K562 (cell line): Measurements from ENCODE around the gene GMDS. TPM values are rescaled to one million over a fixed set of nuclear protein-coding genes. Genes with fewer than 3 reads are reported as not detected.

ENCODE experiments used
- ATAC-seq: fragments of 200-7000 bp; cut with Tn5 transposase; 3 replicates; pipeline ENCODE4 v1.9.1; 2020; ENCODE audit warnings: moderate library complexity
- BruUV-seq: library from RNA; stranded (reverse); fragments of 400-500 nt; replicated peaks from 2 replicates; lab custom pipeline; 2021; lab: Mats Ljungman, UMichigan
- CTCF ChIA-PET: fragments of 300-600 bp; formaldehyde crosslinking; extraction: SDS; loops from one replicate; lab custom pipeline; 2021; ENCODE audit warnings: low intra/inter-chr PET ratio; lab: Yijun Ruan, JAX
- POLR2A ChIA-PET: fragments of 300-600, 350-650 bp; sonication (Branson Sonifier 250); formaldehyde crosslinking; extraction: SDS; loops from one replicate; lab custom pipeline; 2021; ENCODE audit warnings: antibody characterized with exemption, inconsistent platforms; lab: Yijun Ruan, JAX
- DNase-seq, 4 experiments: peaks; one replicate each; pipeline versions ENCODE4 v3.0.0 to v3.0.0-alpha.2; 2011 to 2018; ENCODE audit warnings: low spot score in 3 of 4, mixed read lengths in 3 of 4; ENCODE audit errors: extremely low read depth in 1 of 4
- FAIRE-seq: peaks from 2 replicates; lab custom pipeline; 2011; peaks lifted over from hg19 to GRCh38; lab: Jason Lieb, UNC
- H2AFZ ChIP-seq: 2 replicates; pipeline ENCODE4 v1.6.0; 2011; ENCODE audit warnings: low read depth, low read length, control low read depth, inconsistent platforms
- H3K27ac ChIP-seq: fragments of 200-600 bp; 3 replicates; pipeline ENCODE4 v1.8.0; 2011; ENCODE audit warnings: low read depth, mild to moderate bottlenecking, control low read depth, inconsistent platforms, low read length, moderate library complexity, mixed read lengths; ENCODE audit errors: extremely low read depth
- H3K27me3 ChIP-seq, 2 experiments: fragments of 300-600 bp in 1 of 2; 2 replicates in 1 of 2; 3 replicates in 1 of 2; pipeline versions ENCODE4 v1.6.0 to v1.8.0; 2011; ENCODE audit warnings: inconsistent platforms in 2 of 2, low read length in 2 of 2, mild to moderate bottlenecking in 1 of 2, mixed read lengths in 1 of 2, moderate library complexity in 1 of 2; ENCODE audit not compliant: control insufficient read depth in 2 of 2, insufficient read depth in 2 of 2
- H3K36me3 ChIP-seq: fragments of 300-600 bp; 3 replicates; pipeline ENCODE4 v1.8.0; 2011; ENCODE audit warnings: mild to moderate bottlenecking, low read length, inconsistent platforms; ENCODE audit not compliant: control insufficient read depth, insufficient read depth
- H3K4me1 ChIP-seq, 2 experiments: fragments of 200-600 bp in 1 of 2; replicated peaks in 1 of 2; 2 replicates in 1 of 2; 3 replicates in 1 of 2; pipeline versions ENCODE4 v1.5.1 to v1.8.0; 2011; ENCODE audit warnings: inconsistent platforms in 2 of 2, low read length in 2 of 2, mild to moderate bottlenecking in 1 of 2, mixed read lengths in 1 of 2, moderate library complexity in 1 of 2; ENCODE audit not compliant: control insufficient read depth in 2 of 2, insufficient read depth in 2 of 2
- H3K4me2 ChIP-seq: 2 replicates; pipeline ENCODE4 v1.6.1; 2011; ENCODE audit warnings: low read length, control low read depth, inconsistent platforms, mixed read lengths; ENCODE audit not compliant: insufficient read depth
- H3K4me3 ChIP-seq: fragments of 200-600 bp; sonication (generic), shearing (Covaris generic); 2 replicates; pipeline ENCODE4 v1.5.1; 2016; ENCODE audit warnings: control low read depth, inconsistent platforms
- H3K79me2 ChIP-seq: fragments of 200-600 bp; 3 replicates; pipeline ENCODE4 v1.8.0; 2011; ENCODE audit warnings: low read length, inconsistent platforms; ENCODE audit not compliant: control insufficient read depth, insufficient read depth
- H3K9ac ChIP-seq, 2 experiments: 2 replicates each; pipeline versions ENCODE4 v1.6.0 to v1.6.1; 2011; ENCODE audit warnings: low read depth in 2 of 2, low read length in 2 of 2, control low read depth in 1 of 2, inconsistent platforms in 1 of 2, mild to moderate bottlenecking in 1 of 2, mixed read lengths in 1 of 2; ENCODE audit not compliant: insufficient read depth in 1 of 2
- H3K9me1 ChIP-seq: one replicate; pipeline ENCODE4 v1.6.0; 2011; ENCODE audit warnings: inconsistent platforms, mild to moderate bottlenecking, low read length, moderate library complexity; ENCODE audit not compliant: control insufficient read depth, insufficient read depth
- H3K9me3 ChIP-seq: replicated peaks from 2 replicates; pipeline ENCODE4 v1.5.1; 2011; ENCODE audit warnings: low read depth, low read length, inconsistent platforms; ENCODE audit not compliant: control insufficient read depth, insufficient read depth
- H4K20me1 ChIP-seq: replicated peaks from 2 replicates; pipeline ENCODE4 v1.6.1; 2011; ENCODE audit warnings: low read length, inconsistent platforms, mixed read lengths; ENCODE audit not compliant: control insufficient read depth, insufficient read depth
- AFF1 ChIP-seq, 2 experiments: fragments of 450-650 bp; IDR thresholded peaks; 2 replicates each; pipeline ENCODE4 v1.6.1; 2018; ENCODE audit warnings: mild to moderate bottlenecking in 2 of 2, low read depth in 1 of 2; ENCODE audit not compliant: partially characterized antibody in 2 of 2
- ELK1 ChIP-seq: sonication (generic); formaldehyde crosslinking; IDR thresholded peaks from 2 replicates; pipeline ENCODE4 v1.8.1; 2022; ENCODE audit warnings: missing genetic modification reagents
- WGBS: fragments of 100-300 bp; shearing (Covaris generic); methylation state at CpG from one replicate; pipeline ENCODE4 v1.1.6; 2016; ENCODE audit warnings: low coverage, mixed read lengths; ENCODE audit not compliant: insufficient coverage; ENCODE audit errors: missing lambda C conversion rate; 5-methylcytosine and 5-hydroxymethylcytosine counted together
- in situ Hi-C: fragments of 300-500 bp; cut with MboI; formaldehyde crosslinking; loops from 4 replicates; pipeline ENCODE4 v1.15.0; 2018; ENCODE audit warnings: inconsistent platforms, mixed read lengths
- intact Hi-C: fragments of 100-400 bp; cut with micrococcal nuclease; formaldehyde crosslinking; loops from 2 replicates; pipeline ENCODE4 v1.14.2; 2022
- polyA plus RNA-seq, 8 experiments: library from polyadenylated mRNA; depleted of rRNA in 4 of 8; stranded (reverse) in 5 of 8; unstranded in 3 of 8; fragments of >200 nt; fragmentation: Nextera tagmentation in 2 of 8; fragmentation: Illumina TruSeq in 1 of 8; extraction: Ambion mirVana in 2 of 8; extraction: Trizol in 1 of 8; gene quantifications; 2 replicates each; pipeline versions ENCODE4 v1.2.1 to v1.2.3, GENCODE V29; 2011 to 2014; ENCODE audit warnings: inconsistent platforms in 1 of 8, missing spikeins in 1 of 8
- total RNA-seq, 7 experiments: library from RNA; depleted of rRNA in 6 of 7; stranded (reverse); fragments of >200 nt in 6 of 7; fragmentation: Illumina TruSeq in 2 of 7; extraction: Trizol in 2 of 7; gene quantifications; 2 replicates each; pipeline versions ENCODE4 v1.2.1 to v1.2.3, GENCODE V29; 2011 to 2021; ENCODE audit warnings: low replicate concordance in 1 of 7

Gene GMDS
- total and polyA plus RNA-seq, 9 of the 15 experiments (the other 6 are each of a cell fraction or from before 2014, with no cell fraction given), result 0.48 to 31.8 (median 13.4) TPM

GRCh38 chr6:1871724-1872315 is 373.6 kb downstream of the GMDS start (continued):
- no peak for TF ChIP-seq AFF1 (IDR thresholded peaks at IDR 0.05; ENCODE audit: low read depth in 1 of 2, partially characterized antibody in 2 of 2)

GRCh38 chr6:1870932-1871331 is 374.5 kb downstream of the GMDS start:
- no TSS peak for BruUV-seq
- H3K9me1 ChIP-seq, result no peaks in the 10 kb centered on the region
- intact Hi-C loops, result no loop called here
- TF ChIP-seq ELK1 (CRISPR knock-in tag), result no peak
- H3K79me2 ChIP-seq, result no peaks in the 10 kb centered on the region
- in situ Hi-C loops, result no loop called here
- H4K20me1 ChIP-seq, result no peaks in the 10 kb centered on the region; the same call in none of the 2 replicates
- no peak for ATAC-seq
- no peak overlapping the region for H3K9ac ChIP-seq
- H2AFZ ChIP-seq, result no peak overlapping the region
- H3K4me1 ChIP-seq, result no peaks in the 10 kb centered on the region
- ChIA-PET CTCF (no interaction called here), POLR2A (interaction anchor here (2.8 kb wide), 1 partner anchor 9 kb away, joined by 9 read pairs; no protein-coding TSS in a partner anchor)
- no peak overlapping the region for H3K4me3 ChIP-seq
- no peak for DNase-seq
- H3K9me3 ChIP-seq, result no peaks in the 10 kb centered on the region
- no peak for FAIRE-seq
- H3K27ac ChIP-seq, result no peak overlapping the region
- no peaks in the 10 kb centered on the region for H3K36me3 ChIP-seq
- H3K27me3 ChIP-seq, result peaks cover 18 to 29% of the 10 kb centered on the region in 2 experiments
- WGBS, result 13% methylated on average over 7 of the region's 7 CpGs
- H3K4me2 ChIP-seq, result no peak overlapping the region
